Uterus (tissue), 2 donors: Measurements from ENCODE around the gene SNAPC2.

ENCODE experiments used
- POLR2A ChIP-seq, 2 donors: fragments of 450-650 bp; IDR thresholded peaks; one replicate each; pipeline ENCODE4 v1.6.1; 2016; ENCODE audit warnings: antibody characterized with exemption in 2 of 2, mild to moderate bottlenecking in 1 of 2, moderate library complexity in 1 of 2
- TF ChIP-seq, protein P1 (sequence below), 4 experiments: fragments of 200-600 bp in 2 of 4; fragments of 450-650 bp in 2 of 4; sonication (generic) in 2 of 4; IDR thresholded peaks; one replicate each; pipeline ENCODE4 v1.5.1; 2016 to 2019; ENCODE audit warnings: antibody characterized with exemption in 4 of 4, mild to moderate bottlenecking in 2 of 4, moderate library complexity in 1 of 4

DNA sequence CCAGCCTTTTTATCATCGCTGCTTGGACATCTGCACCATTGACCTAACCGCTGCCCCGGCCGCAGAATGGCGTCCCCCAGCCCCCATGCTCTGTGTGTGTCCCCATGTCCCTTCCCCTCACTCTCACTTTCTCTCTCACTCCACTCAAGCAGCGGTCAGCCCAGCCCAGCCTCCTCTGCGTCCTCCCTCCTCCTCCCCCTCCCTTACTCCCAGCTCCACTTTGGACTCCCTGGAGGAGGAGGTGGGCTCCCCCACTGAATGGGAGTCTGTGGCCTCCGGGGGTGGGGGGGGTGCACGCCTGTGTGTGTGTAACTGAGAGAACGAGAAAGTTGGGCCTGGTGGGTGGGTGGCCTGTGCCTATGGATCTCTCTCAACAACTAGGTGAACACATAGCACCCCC, 14.3 kb upstream of the SNAPC2 start:
- TF ChIP-seq POLR2A (IDR thresholded peaks at IDR 0.05) = no peak
- TF ChIP-seq, protein P1, sequence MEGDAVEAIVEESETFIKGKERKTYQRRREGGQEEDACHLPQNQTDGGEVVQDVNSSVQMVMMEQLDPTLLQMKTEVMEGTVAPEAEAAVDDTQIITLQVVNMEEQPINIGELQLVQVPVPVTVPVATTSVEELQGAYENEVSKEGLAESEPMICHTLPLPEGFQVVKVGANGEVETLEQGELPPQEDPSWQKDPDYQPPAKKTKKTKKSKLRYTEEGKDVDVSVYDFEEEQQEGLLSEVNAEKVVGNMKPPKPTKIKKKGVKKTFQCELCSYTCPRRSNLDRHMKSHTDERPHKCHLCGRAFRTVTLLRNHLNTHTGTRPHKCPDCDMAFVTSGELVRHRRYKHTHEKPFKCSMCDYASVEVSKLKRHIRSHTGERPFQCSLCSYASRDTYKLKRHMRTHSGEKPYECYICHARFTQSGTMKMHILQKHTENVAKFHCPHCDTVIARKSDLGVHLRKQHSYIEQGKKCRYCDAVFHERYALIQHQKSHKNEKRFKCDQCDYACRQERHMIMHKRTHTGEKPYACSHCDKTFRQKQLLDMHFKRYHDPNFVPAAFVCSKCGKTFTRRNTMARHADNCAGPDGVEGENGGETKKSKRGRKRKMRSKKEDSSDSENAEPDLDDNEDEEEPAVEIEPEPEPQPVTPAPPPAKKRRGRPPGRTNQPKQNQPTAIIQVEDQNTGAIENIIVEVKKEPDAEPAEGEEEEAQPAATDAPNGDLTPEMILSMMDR (IDR thresholded peaks at IDR 0.05) = no peak
